ENCODE measurements around the gene C19orf25.

Gene C19orf25

GRCh38 chr19:1466461-1467214, 12.4 kb downstream of the C19orf25 start:
- DNase-seq (ENCODE audit: low spot score) = no peak

GRCh38 chr19:1466018-1466460, 13.0 kb downstream of the C19orf25 start:
- no peak for DNase-seq (ENCODE audit: low spot score)

GRCh38 chr19:1465191-1466016, 13.6 kb downstream of the C19orf25 start:
- no peak for DNase-seq (ENCODE audit: low spot score)

- DNase-seq (ENCODE audit: low spot score) = no peak
Observed at GRCh38 chr19:1461862-1462261, 17.2 kb downstream of the C19orf25 start.

- DNase-seq (ENCODE audit: low spot score) = no peak
Observed at GRCh38 chr19:1460033-1460995, 18.7 kb downstream of the C19orf25 start.

DNA sequence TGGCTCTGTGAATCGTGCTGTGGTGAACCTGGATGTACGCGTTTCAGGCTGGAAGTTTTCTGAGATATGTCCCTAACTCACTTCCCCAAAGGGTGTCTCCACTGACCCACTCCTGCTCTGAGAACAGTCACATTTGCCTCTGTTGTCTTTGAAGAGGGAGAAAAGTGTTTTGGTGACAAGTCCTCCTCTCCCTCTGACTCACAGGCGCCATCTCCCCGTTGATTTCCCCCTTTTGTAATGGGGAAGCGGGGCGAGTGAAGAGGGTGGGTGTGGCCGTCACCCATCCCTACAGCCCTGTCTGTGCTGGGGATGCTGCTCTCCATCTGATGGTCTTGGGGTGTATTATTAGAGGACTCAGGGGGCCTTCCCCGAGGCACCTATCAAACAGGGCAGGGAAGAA, 19.5 kb downstream of the C19orf25 start:
- DNase-seq (ENCODE audit: low spot score) = no peak

DNA sequence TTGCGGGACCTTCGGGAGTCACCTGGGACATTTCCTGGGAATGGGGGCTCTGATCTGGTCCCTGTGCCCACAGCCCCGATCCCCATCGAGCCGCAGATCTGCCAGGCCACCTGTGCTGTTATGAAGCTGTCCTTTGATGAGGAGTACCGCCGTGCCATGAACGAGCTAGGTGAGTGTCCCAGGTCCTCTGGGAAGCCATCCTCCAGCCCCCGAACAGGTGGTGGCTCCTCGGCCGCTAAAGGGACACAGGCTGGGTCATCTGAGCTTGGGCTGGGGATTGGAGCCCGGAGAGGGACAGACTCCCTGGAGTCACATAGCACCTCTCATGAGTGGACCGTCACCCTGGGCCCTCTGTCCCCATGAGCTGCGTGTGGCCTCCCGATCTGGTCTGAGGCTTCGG, 21.1 kb downstream of the C19orf25 start:
- no peak for DNase-seq (ENCODE audit: low spot score)

GRCh38 chr19:1457031-1457739, 21.8 kb downstream of the C19orf25 start:
- DNase-seq (ENCODE audit: low spot score) = no peak

- DNase-seq (ENCODE audit: low spot score) = no peak
Observed at GRCh38 chr19:1456121-1456900, 22.7 kb downstream of the C19orf25 start.

GRCh38 chr19:1455336-1456120, 23.5 kb downstream of the C19orf25 start:
- DNase-seq (ENCODE audit: low spot score) = peak; percentile 91

DNA sequence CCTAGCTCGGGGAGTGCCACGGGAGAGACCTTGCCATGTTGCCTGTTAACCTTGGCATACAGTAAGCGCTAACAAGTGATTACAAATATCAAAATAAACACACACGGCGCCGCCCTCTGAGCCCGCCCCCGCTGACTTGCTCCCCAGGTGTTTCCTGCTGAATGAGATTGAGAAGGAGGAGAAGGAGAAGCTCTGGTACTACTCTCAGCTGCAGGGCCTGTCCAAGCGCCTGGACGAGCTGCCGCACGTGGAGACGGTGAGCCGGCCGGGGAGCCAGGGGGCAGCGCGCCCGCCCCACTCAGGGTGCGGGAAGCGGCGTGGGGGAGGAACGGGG, 24.0 kb downstream of the C19orf25 start:
- peak; percentile 20 for DNase-seq (ENCODE audit: low spot score)

DNA sequence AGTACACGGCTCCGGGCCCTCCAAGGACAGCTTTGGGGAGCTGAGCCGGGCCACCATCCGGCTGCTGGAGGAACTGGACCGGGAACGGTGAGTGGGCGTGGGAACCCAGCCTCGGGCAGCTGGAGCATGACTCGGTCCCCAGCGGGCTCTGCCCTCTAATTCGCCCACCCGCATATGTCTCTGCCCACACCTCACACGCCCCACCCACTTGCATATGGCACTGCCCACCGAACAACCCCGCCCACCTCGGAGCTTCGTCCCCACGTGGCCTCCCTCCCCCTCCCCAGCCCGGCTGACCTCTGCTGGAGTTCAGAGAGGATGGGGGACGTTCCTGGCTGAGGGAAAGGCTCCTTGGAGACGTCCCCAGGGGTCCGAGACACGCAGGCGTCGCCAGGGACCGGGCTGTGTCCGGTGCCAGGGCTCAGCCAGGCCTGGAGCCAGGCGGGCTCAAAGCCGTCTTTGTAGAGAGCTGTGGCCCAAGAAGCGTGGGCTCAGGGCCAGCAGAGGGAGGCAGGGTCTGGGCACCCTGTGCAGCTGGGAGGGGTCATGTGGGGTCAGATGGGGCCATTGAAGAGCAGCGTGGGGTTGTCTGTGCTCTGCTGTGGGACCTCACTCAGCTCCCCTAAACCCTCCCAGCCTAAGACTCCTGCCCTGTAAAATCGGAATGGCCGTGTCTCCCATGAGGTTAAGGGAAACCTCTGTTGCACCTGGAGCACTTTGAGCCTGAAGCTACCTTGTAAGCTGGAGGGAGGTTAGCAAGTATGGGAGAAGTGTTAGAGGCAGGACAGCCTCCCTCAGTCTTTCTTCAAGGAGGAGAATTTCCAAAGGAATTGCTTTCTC, 25.3 kb downstream of the C19orf25 start:
- DNase-seq (ENCODE audit: low spot score) = no peak

DNA sequence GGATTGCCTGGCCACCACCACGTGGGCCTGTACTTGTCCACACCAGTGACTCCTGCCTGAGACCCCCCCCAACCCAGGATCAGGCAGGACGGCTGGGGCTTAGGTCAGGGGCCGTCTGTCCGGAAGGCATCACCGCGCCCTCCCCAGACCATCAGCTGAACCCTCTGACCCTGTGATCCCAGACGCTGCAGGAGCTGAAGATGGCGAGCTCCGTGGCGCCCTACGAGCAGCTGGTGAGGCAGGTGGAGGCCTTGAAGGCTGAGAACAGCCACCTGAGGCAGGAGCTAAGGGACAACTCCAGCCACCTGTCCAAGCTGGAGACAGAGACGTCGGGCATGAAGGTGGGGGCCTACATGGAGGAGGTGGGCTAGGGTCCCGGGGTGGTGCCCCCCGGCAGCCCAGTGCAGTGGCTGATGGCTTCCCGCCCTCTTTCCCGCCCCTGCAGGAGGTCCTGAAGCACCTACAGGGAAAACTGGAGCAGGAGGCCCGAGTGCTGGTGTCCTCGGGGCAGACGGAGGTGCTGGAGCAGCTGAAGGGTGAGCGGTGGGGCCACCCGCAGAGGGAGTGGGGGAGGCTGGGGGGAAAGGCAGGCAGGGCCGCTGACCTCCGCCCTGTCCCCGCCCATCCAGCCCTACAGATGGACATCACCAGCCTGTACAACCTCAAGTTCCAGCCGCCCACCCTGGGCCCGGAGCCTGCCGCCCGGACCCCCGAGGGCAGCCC, 26.1 kb downstream of the C19orf25 start:
- DNase-seq (ENCODE audit: low spot score) = no peak

- DNase-seq (ENCODE audit: low spot score) = no peak
Observed at GRCh38 chr19:1451916-1452801, 26.9 kb downstream of the C19orf25 start.

- no peak for DNase-seq (ENCODE audit: low spot score)
Observed at GRCh38 chr19:1450735-1451731, 28.0 kb downstream of the C19orf25 start.
